ENCODE data around the gene SHCBP1. TPM values are rescaled to one million over a fixed set of nuclear protein-coding genes. Genes with fewer than 3 reads are reported as not detected.

The SHCBP1 gene
- total RNA-seq, 4 donors from 2014 or later = 0.57 to 2.4 (median 1.3) TPM

DNA sequence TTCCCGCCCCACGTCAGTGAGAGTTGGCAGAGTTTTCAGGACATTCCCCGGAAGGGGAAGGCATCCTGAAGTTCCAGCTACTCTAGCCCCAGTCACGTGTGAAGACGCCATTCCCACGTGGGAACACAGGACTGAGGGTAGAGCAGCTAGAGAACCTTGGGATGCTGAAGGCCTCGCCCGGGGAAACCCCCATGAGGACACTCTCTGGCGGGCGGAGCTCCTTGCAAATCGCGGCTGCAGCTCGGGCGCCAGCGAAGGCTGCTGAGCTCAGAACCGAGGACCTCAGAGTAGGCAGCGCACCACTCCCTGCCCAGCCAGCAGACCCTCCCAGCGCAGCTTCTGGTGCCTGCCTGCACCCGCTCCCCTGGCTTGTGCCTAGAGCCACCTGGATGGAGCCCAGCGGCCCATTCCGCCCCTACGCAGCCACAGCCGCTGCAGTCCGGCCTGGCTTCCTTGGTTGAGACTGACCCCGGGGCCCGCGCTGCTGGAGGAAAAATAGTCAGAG is 51.9 kb downstream of the SHCBP1 start:
- TF ChIP-seq, protein P1, sequence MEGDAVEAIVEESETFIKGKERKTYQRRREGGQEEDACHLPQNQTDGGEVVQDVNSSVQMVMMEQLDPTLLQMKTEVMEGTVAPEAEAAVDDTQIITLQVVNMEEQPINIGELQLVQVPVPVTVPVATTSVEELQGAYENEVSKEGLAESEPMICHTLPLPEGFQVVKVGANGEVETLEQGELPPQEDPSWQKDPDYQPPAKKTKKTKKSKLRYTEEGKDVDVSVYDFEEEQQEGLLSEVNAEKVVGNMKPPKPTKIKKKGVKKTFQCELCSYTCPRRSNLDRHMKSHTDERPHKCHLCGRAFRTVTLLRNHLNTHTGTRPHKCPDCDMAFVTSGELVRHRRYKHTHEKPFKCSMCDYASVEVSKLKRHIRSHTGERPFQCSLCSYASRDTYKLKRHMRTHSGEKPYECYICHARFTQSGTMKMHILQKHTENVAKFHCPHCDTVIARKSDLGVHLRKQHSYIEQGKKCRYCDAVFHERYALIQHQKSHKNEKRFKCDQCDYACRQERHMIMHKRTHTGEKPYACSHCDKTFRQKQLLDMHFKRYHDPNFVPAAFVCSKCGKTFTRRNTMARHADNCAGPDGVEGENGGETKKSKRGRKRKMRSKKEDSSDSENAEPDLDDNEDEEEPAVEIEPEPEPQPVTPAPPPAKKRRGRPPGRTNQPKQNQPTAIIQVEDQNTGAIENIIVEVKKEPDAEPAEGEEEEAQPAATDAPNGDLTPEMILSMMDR (IDR thresholded peaks at IDR 0.05; ENCODE audit: low read depth) = no peak

DNA sequence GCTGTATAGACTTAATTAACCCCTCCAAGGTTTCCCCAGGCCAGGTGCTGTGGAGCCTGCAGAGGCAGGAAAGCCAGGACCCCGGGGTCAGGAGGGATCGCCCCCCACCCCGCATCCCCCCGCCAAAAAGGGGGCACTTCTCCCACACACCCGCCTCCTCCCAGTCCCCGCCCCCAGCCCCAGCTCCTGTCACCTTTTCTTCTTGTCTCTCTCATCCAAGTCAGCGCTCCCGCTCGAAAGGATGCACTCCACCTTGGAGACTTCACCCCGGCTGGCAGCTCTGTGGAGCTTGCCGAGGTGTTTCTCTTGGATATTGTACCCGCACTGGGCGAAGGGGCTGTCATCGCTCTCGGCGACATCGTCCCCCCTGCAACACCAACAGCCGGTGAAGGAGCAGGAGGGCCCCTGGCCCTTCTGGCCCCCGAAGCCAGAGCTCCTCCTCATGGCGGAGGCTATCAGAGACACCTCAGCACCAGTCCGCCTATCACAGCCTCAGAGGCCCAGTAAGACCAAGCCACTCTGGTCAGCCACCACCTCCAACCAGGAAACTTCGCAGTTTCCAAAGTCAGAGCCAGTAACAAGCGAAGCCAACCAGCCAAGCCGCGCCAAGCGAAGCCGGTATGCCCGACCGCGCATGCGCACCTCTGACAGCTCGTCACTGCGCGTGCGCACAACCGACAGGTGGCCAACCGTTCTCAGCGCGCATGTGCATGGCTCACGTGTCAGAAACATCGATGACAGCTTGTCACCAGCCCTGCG is 52.5 kb downstream of the SHCBP1 start:
- TF ChIP-seq, protein P1 (IDR thresholded peaks at IDR 0.05; ENCODE audit: low read depth) = no peak

DNA sequence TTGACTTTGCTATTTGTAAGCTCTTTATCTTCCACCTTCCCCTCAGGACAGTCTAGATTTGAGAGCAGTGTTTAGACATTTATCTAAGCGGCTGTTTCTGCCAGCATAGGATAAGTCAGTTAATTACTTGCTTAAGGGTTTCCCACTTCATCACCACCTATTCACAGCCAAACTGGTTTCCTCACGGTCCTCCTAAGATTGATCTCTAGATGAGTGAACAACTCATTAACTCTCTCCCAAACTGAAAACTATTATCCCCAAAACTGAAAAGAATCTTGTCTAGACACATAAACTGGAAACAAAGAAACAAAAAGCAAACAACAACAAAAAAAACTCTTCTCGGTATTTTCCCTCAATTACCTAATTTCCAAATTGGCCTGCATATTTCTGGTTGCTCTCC is 58.2 kb downstream of the SHCBP1 start:
- TF ChIP-seq, protein P1 (IDR thresholded peaks at IDR 0.05; ENCODE audit: low read depth) = no peak

DNA sequence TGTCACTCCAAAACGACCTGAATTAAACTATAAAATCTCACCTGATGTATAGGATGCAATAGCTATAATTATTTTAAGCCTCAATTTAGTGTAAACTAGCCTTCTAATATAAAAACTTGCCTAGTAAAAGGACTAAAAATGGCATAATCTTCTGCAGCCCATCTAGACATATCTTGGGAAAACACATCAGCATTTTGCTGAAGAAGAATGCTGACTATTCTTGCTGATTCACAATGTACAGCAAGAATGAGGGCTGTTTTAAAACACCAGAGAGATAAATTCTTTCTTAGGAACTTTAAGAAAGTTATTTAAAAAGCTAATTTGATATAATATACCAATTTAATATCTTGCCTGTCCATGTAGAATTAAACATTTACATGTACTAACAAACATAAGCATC is 63.2 kb downstream of the SHCBP1 start:
- TF ChIP-seq, protein P1 (IDR thresholded peaks at IDR 0.05; ENCODE audit: low read depth) = no peak

DNA sequence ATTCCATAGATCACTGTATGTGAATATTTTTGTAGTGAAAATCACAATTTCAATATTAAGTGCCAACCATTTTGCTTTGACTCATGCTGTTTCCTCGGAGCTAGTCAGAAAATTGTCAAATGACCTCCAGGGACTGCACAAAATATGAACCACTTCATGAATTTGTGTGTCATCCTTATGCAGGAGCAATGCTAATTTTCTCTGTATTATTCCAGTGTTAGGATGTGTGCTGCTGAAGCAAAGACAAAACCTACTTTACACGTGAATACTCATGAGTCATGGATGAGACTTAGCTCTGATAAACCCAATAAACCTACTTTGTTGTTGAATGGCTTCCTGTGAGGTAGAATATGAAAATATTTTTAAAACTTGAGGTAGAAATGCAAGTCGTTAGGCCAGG is 65.2 kb downstream of the SHCBP1 start:
- TF ChIP-seq, protein P1 (IDR thresholded peaks at IDR 0.05; ENCODE audit: low read depth) = no peak

GRCh38 chr16:46549477-46549876 is 71.7 kb downstream of the SHCBP1 start:
- TF ChIP-seq, protein P1 (IDR thresholded peaks at IDR 0.05; ENCODE audit: low read depth) = no peak

Small RNAs within 50 kb of the gene (small RNA-seq; reads per million reads assigned to genes)
- not detected for gene RNU6-845P

Other genes with a start within 250 kb of the SHCBP1 start
- gene VPS35, start 67.8 kb upstream of the SHCBP1 start, total RNA-seq = 10 to 100 TPM; 70.8 to 98.3 (median 92.9) TPM
- 1 to 10 TPM; 1.1 to 2.4 (median 2.0) TPM for gene ORC6, start 68.3 kb upstream of the SHCBP1 start, total RNA-seq
- gene MYLK3, start 127.0 kb upstream of the SHCBP1 start, total RNA-seq = 1 to 10 TPM in 1 of 4 donors, under 1 TPM in 3; 0.17 to 2.6 (median 0.49) TPM
- gene C16orf87, start 209.8 kb upstream of the SHCBP1 start, total RNA-seq = 1 to 10 TPM; 2.6 to 6.8 (median 5.1) TPM